Prostate gland (tissue), 2 donors: Measurements from ENCODE around the gene CAPNS1.

Source experiments
- CTCF ChIP-seq, 4 experiments: fragments of 200-600 bp in 2 of 4; fragments of 450-650 bp in 2 of 4; sonication (generic) in 2 of 4; IDR thresholded peaks; 1 replicate in 3 of 4; 2 replicates in 1 of 4; pipeline ENCODE4 v1.5.1; 2016 to 2019; ENCODE audit warnings: antibody characterized with exemption in 4 of 4, mild to moderate bottlenecking in 2 of 4, moderate library complexity in 2 of 4
- POLR2A ChIP-seq: fragments of 450-650 bp; IDR thresholded peaks from one replicate; pipeline ENCODE4 v1.6.1; 2016; ENCODE audit warnings: antibody characterized with exemption, mild to moderate bottlenecking
- POLR2AphosphoS5 ChIP-seq: sonication (generic); formaldehyde crosslinking; IDR thresholded peaks from one replicate; pipeline ENCODE4 v1.6.1; 2017; ENCODE audit warnings: antibody characterized with exemption

- TF ChIP-seq POLR2A (no peak), CTCF (IDR thresholded peaks at IDR 0.05) (no peak), POLR2AphosphoS5 (no peak)
Observed at GRCh38 chr19:36142496-36142895, 2.6 kb downstream of the CAPNS1 start.
